ENCODE data around the gene CRYZL1.
"Not testable (repeated sequence)": the region's sequence is repeated elsewhere in the genome, so short reads cannot be mapped to it uniquely, and the experiment has no call there.

CRYZL1 gene

DNA sequence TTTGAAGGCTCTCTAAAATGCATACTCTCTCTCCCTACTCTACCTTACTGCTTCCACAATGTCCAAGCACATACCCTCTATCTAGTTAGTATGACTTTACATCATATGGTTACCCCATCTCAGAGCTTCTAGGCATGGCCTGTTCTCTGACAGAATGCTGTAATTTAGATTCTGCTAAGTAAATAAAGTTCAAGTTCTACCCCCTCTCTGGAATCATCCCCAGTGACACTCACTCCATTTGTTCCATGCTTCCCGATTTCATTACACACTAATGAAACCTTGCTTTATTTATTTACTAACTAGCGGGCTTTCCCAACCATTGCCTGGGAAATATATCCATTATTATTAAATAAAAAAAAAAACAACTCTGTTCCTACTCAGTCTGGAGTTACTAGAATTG is 7.3 kb downstream of the CRYZL1 start:
- Histone ChIP-seq H3K27ac (ENCODE audit: low read depth, low read length, poor library complexity, severe bottlenecking) (no peak overlapping the region), H3K9me2 (ENCODE audit: low read depth, low read length) (no peaks in the 10 kb centered on the region), H3K9ac (ENCODE audit: low read length) (no peak overlapping the region), H3K4me3 (ENCODE audit: low read depth, low read length, poor library complexity, severe bottlenecking) (no peak overlapping the region), H4K20me1 (ENCODE audit: insufficient read depth, low read length) (no peaks in the 10 kb centered on the region), H3K9me3 (ENCODE audit: low read length) (no peaks in the 10 kb centered on the region), H2AFZ (ENCODE audit: low read length) (no peak overlapping the region), H3K36me3 (ENCODE audit: insufficient read depth, low read length) (peaks cover 16% of the 10 kb centered on the region), H3K4me1 (ENCODE audit: insufficient read depth, low read length, severe bottlenecking) (no peaks in the 10 kb centered on the region), H3K79me2 (ENCODE audit: insufficient read depth, low read length) (no peaks in the 10 kb centered on the region; the same call in 1 of the 2 replicates), H3K27me3 (ENCODE audit: insufficient read depth, low read length) (no peaks in the 10 kb centered on the region), H3K4me2 (ENCODE audit: low read length) (no peak overlapping the region), H3F3A (ENCODE audit: insufficient read depth, low read length) (no peaks in the 10 kb centered on the region)
- TF ChIP-seq EZH2 (IDR thresholded peaks at IDR 0.05; ENCODE audit: borderline replicate concordance, low read length), result no peak
- TF ChIP-seq, protein P1, sequence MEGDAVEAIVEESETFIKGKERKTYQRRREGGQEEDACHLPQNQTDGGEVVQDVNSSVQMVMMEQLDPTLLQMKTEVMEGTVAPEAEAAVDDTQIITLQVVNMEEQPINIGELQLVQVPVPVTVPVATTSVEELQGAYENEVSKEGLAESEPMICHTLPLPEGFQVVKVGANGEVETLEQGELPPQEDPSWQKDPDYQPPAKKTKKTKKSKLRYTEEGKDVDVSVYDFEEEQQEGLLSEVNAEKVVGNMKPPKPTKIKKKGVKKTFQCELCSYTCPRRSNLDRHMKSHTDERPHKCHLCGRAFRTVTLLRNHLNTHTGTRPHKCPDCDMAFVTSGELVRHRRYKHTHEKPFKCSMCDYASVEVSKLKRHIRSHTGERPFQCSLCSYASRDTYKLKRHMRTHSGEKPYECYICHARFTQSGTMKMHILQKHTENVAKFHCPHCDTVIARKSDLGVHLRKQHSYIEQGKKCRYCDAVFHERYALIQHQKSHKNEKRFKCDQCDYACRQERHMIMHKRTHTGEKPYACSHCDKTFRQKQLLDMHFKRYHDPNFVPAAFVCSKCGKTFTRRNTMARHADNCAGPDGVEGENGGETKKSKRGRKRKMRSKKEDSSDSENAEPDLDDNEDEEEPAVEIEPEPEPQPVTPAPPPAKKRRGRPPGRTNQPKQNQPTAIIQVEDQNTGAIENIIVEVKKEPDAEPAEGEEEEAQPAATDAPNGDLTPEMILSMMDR (IDR thresholded peaks at IDR 0.05; ENCODE audit: low read length), result no peak

DNA sequence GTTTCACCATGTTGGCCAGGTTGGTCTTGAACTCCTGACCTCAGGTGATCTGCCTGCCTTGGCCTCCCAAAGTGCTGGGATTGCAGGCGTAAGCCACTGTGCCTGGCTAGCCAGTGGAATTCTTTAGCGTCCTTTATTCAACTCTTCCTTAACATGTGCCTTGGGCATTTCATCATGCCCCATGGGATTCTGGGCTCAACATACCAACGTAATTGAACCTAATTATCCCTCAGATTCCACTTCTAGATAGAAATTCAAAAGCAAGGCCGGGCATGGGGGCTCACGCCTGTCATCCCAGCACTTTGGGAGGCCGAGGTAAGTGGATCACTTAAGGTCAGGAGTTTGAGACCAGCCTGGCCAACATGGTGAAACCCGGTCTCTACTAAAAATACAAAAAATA is 15.4 kb downstream of the CRYZL1 start:
- not testable (repeated sequence) for H3K9me2 ChIP-seq (ENCODE audit: low read depth, low read length)
- peaks cover 23% of the 10 kb centered on the region for H3K36me3 ChIP-seq (ENCODE audit: insufficient read depth, low read length)

DNA sequence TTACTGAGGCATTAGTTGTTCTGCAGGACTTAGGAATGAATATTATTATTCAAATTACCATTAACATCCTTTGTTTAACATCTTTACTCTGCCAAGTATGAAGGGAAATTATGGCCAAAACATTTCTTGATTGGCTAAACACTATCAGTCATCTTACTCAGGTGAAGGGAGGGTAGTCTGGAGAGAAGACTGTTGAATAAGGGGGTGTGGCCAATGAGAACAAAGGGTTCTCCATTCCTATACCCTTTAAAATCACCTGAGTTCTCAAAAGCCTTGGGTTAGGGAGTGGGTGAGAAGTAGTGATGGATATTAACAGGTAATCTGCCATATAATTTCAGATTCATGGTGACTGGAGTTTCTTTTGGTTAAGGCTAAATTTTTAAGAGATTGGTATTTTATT is 19.3 kb downstream of the CRYZL1 start:
- no peaks in the 10 kb centered on the region for H3K9me3 ChIP-seq (ENCODE audit: low read length)
- no peaks in the 10 kb centered on the region for H3K9me2 ChIP-seq (ENCODE audit: low read depth, low read length)
- no peak overlapping the region for H3K9ac ChIP-seq (ENCODE audit: low read length)
- H4K20me1 ChIP-seq (ENCODE audit: insufficient read depth, low read length), result no peaks in the 10 kb centered on the region
- H2AFZ ChIP-seq (ENCODE audit: low read length), result no peak overlapping the region
- H3K36me3 ChIP-seq (ENCODE audit: insufficient read depth, low read length), result peaks cover 13% of the 10 kb centered on the region
- no peak for TF ChIP-seq EZH2 (IDR thresholded peaks at IDR 0.05; ENCODE audit: borderline replicate concordance, low read length)
- TF ChIP-seq, protein P1 (IDR thresholded peaks at IDR 0.05; ENCODE audit: low read length), result no peak
- H3K4me2 ChIP-seq (ENCODE audit: low read length), result no peak overlapping the region
- H3K79me2 ChIP-seq (ENCODE audit: insufficient read depth, low read length), result no peaks in the 10 kb centered on the region
- no peak overlapping the region for H3K27ac ChIP-seq (ENCODE audit: low read depth, low read length, poor library complexity, severe bottlenecking)
- no peak overlapping the region for H3K4me3 ChIP-seq (ENCODE audit: low read depth, low read length, poor library complexity, severe bottlenecking)
- no peaks in the 10 kb centered on the region for H3F3A ChIP-seq (ENCODE audit: insufficient read depth, low read length)
- no peaks in the 10 kb centered on the region for H3K27me3 ChIP-seq (ENCODE audit: insufficient read depth, low read length)
- no peaks in the 10 kb centered on the region for H3K4me1 ChIP-seq (ENCODE audit: insufficient read depth, low read length, severe bottlenecking)

More for the DNA sequence above, 15.4 kb downstream of the CRYZL1 start:
- H3K79me2 ChIP-seq (ENCODE audit: insufficient read depth, low read length); H2AFZ ChIP-seq (ENCODE audit: low read length); H4K20me1 ChIP-seq (ENCODE audit: insufficient read depth, low read length); H3K9me3 ChIP-seq (ENCODE audit: low read length); H3K4me1 ChIP-seq (ENCODE audit: insufficient read depth, low read length, severe bottlenecking); H3K27me3 ChIP-seq (ENCODE audit: insufficient read depth, low read length); H3K27ac ChIP-seq (ENCODE audit: low read depth, low read length, poor library complexity, severe bottlenecking); H3K9ac ChIP-seq (ENCODE audit: low read length); H3K4me3 ChIP-seq (ENCODE audit: low read depth, low read length, poor library complexity, severe bottlenecking); H3F3A ChIP-seq (ENCODE audit: insufficient read depth, low read length); H3K4me2 ChIP-seq (ENCODE audit: low read length): not testable (repeated sequence)

DNA sequence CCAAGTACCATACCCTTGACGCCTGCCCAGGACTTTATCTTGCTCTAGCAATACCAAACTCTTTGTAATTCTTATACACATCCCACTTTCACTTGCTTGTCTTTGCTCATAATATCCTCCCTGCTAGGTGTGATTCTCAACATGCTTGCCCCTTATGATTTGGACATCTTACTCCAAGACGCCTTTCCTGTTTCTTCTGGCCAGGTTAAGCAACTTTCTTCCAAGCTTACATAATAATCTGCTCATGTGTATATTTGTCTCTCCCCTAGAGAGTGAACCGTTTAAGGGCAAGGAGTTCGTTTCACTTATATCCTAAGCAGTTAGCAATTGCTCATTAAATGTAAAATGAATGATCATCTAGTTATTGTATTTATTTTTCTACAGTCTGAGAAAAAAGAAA is 21.8 kb downstream of the CRYZL1 start:
- Histone ChIP-seq H3K36me3 (ENCODE audit: insufficient read depth, low read length) (peaks cover 16% of the 10 kb centered on the region), H3K27me3 (ENCODE audit: insufficient read depth, low read length) (no peaks in the 10 kb centered on the region), H3F3A (ENCODE audit: insufficient read depth, low read length) (no peaks in the 10 kb centered on the region), H3K27ac (ENCODE audit: low read depth, low read length, poor library complexity, severe bottlenecking) (no peak overlapping the region), H3K9me2 (ENCODE audit: low read depth, low read length) (no peaks in the 10 kb centered on the region), H3K9me3 (ENCODE audit: low read length) (no peaks in the 10 kb centered on the region), H3K4me2 (ENCODE audit: low read length) (no peak overlapping the region), H3K4me3 (ENCODE audit: low read depth, low read length, poor library complexity, severe bottlenecking) (no peak overlapping the region), H3K4me1 (ENCODE audit: insufficient read depth, low read length, severe bottlenecking) (no peaks in the 10 kb centered on the region), H4K20me1 (ENCODE audit: insufficient read depth, low read length) (no peaks in the 10 kb centered on the region), H3K79me2 (ENCODE audit: insufficient read depth, low read length) (no peaks in the 10 kb centered on the region), H2AFZ (ENCODE audit: low read length) (no peak overlapping the region), H3K9ac (ENCODE audit: low read length) (no peak overlapping the region)
- TF ChIP-seq, protein P1 (IDR thresholded peaks at IDR 0.05; ENCODE audit: low read length), result no peak
- no peak for TF ChIP-seq EZH2 (IDR thresholded peaks at IDR 0.05; ENCODE audit: borderline replicate concordance, low read length)

Measured in OCI-LY1 (cell line).